HG02588 (cell line): ENCODE data around the gene TMEM92.

ENCODE experiments used
- ATAC-seq: cut with Tn5 transposase; IDR thresholded peaks from one replicate; pipeline ENCODE4 v1.9.1; 2021; ENCODE audit warnings: mild to moderate bottlenecking, moderate library complexity; ENCODE audit not compliant: unreplicated experiment

Gene TMEM92

GRCh38 chr17:50274142-50274896 lies at the start of gene TMEM92:
TMEM92 (plus strand) TSS chr17:50274466; CDS start chr17:50274502, 36 bp downstream.
- ATAC-seq = no peak

DNA sequence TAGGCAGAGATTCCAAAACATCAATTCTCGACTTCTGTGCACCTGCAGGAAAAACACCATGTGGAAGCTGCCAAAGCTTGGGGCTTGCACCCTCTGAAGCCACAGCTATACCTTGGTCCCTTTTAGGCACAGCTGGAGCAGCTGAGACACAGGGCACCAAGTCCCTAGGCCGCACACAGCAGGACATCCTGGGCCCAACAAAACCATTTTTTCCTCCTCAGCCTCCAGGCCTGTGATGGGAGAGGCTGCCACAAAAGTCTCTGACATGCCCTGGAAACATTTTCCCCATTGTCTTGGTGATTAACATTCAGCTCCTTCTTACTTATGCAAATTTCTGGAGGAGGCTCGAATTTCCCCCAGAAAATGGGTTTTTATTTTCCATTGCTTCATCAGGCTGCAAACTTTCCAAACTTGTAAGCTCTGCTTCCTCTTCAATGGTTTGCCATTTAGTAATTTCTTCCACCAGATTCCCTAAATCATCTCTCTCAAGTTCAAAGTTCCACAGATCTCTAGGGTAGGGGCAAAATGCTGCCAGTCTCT lies 48.5 kb upstream of the TMEM92 start:
- ATAC-seq = no peak

- ATAC-seq = no peak
These were observed 39.7 kb upstream of the TMEM92 start for GRCh38 chr17:50234581-50234980.

DNA sequence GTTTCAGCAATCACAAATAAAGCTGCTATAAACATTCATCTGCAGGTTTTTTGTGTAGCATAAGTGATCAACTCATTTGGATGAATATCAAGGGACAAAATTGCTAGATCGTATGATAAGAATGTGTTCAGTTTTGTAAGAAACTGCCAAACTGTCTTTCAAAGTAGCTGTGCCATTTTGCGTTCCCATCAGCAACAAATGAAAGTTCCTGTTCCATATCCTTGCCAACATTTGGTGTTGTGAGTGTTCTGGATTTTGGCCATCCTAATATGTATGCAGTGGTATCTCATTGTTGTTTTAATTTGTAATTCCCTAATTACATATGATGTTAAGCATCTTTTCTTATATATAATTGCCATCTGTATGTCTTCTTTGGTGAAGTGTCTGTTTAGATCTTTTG lies 36.4 kb upstream of the TMEM92 start:
- no peak for ATAC-seq

- no peak for ATAC-seq
These were observed 35.5 kb upstream of the TMEM92 start for GRCh38 chr17:50238601-50239280.

DNA sequence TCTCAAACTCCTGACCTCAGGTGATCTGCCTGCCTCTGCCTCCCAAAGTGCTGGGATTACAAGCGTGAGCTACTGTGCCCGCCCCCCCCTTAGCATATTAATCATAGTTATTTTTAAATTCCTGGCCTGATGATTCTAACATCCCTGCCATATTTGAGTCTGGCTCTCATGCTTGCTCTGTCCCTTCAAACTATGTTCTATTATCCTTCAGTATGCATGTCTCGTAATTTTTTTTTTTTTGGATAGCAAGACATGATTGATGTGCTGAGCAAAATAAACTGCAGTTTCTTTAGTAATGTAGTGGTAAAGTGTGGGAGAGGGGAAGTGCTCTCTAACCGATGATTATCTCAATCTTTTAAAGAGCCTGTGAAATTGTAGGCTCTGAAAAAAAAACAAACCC lies 34.3 kb upstream of the TMEM92 start:
- no peak for ATAC-seq

DNA sequence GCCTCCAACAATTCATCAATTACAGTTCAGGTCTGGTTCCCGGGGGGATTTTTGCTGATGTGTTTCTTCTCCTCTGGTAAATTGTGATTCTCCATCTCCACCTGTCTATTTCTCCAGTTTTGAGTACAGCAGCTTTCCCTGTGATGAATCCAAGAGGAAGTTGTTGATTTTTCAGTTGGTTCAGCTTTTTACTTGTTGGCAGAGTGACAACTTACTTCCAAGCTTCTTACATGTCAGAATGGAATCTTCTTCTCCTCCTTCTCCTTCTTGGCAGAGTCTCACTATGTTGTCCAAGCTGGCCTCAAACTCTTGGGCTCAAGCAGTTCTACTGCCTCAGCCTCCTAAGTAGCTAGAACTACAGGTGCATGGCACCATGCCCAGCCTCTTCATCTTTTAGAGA lies 33.4 kb upstream of the TMEM92 start:
- no peak for ATAC-seq

DNA sequence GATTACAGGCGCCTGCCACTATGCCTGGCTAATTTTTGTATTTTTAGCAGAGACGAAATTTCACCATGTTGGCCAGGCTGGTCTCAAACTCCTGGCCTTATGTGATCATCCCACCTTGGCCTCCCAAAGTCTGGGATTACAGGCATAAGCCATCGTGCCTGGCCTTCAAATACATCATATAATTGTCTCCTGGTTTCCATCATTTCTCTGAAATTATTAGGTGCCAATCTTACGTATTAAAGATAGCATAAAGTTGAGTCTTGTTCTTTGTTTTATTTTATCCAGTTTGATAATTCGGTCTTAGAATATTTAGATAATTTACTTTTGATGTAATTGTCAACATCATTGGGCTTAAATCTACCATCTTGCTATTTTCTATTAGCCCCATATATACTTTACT lies 32.8 kb upstream of the TMEM92 start:
- ATAC-seq = no peak

DNA sequence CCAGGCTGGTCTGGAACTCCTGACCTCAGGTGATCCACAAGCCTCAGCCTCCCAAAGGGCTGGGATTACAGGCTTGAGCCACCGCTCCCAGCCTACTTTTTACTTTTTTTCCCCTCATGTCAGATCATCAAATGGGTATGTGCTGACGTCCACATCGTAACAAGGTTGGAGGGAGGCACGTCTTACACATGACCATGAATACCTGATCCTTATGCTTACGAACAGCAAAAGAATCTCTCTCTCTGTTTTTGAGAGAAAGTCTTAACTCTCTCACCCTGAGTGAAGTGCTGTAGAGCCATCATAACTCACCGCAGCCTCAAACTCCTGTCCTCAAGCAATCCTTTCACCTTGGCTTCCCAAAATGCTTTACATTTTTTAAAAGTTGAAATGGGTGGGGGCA lies 29.5 kb upstream of the TMEM92 start:
- ATAC-seq = no peak

- ATAC-seq = no peak
These were observed 26.0 kb upstream of the TMEM92 start for GRCh38 chr17:50248255-50248654.

GRCh38 chr17:50252781-50253180 lies 21.5 kb upstream of the TMEM92 start:
- no peak for ATAC-seq

DNA sequence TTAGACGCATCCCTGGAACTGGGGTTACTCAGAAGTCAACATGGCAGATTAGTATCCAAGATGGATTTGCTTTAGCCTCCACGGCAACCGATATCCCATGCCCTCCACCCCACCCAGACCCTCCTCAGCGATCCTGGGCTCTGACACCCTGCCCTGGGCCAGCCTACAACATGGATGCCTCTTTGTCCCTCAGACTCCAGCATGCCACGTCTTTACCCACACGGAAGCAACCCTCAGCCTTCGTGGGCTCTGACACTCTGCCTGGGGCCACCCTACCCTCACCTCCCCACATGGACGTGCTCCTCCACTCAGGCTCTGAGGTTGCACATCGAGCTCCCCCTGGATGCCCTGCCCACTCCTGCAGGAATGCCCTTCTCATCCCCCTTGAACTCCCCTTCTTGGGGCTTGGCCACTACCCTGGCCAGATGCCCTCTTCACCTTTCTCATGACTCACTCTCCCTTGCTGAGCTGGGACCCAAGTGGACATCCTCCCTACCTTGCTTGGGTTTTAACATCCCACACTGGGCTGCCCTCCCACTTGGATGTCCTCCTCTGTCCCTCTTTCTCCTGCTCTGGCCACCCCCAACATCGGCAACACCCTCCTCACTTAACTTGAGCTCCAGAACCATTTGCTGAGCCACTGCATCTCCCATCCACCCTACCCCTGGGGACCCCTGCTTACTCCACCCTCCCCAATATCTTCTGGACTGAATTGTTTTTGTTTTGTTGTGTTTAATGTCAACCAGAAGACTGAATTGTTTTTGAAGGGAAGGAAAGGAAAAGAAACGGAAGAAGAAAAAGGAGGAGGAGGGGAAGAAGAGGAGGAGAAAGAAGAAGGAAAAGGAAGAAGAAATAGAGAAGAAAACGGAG lies 18.3 kb upstream of the TMEM92 start:
- ATAC-seq = no peak

DNA sequence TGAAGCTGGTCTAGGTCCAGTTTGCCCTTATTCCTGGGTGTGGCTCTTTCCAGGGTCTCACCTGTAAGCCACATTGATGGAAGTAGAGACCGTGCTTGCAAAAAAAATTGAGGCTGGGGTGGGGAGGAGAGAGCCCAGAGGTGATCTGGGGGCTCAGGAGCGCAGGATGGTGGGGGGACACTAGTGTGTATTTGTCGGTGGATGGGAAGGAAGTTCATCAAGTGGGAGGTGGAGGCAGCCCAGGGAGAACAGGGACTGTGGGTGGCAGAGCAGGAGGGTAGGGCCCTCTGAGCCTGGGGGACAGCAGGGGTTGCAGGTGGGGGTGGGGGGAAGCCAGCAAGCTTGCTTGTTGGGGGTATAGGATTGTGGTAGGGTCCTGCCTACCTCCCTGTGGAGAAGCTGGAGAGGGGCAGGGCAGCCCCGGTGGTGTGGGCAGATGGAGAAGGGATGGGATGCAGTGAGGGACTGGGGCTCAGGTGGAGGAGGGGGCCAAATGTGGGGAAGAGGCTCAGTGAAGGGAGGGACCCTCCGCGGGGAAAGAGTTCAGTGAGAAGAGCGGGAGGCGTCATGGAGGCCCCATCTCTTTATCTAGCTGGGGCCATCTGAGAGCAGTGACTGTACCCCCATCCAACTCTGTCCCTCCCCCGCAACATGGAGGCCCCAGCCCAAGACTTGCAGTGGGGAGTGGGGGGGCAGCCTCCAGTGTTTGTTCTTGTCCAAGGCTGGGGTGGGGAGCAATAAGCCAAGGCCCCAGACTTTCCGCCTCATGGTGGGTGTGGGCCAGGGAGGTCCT lies 17.2 kb upstream of the TMEM92 start:
- no peak for ATAC-seq

- no peak for ATAC-seq
These were observed 16.5 kb upstream of the TMEM92 start for GRCh38 chr17:50257676-50258224.

DNA sequence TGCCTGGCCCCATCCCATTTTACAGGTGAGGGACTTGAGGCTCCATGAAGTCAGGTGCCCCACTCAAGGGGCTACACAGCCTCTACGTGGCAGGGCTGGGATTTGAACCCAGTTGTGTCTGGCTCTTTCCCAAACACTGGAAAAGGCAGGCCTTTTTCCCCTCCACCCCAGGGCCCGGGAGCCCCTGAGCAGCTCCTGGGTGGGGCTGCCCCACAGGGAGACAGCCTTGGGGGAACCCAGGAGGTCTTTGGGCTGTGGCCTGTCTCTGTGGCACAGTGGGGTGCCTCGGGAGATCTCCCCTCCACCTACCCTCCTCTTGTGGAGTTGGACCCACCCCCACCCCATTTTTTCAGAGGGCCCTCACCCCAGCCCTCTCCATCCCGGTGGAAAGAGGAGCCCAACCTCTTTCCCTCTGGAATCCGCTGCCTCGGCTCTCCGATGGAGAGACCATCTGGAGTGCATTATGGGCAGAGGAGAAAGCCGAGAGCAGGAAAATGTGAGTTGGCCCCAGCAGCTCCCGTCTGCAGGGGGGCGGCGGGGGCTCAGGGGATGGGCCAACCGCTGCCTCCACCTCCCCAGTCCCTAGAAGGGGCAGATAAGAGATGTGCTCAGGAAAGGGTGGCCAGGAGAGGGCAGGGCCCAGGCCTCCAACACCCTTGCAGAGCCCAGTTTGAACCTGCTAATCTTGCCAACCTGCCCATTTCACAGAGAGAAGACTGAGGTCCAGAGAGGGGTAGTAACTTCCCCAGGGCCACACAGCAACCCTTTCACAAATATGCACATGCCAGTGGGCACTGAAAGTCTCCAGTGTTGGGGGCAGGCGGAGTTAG lies 15.4 kb upstream of the TMEM92 start:
- no peak for ATAC-seq

- ATAC-seq = no peak
These were observed 14.6 kb upstream of the TMEM92 start for GRCh38 chr17:50259477-50260324.

DNA sequence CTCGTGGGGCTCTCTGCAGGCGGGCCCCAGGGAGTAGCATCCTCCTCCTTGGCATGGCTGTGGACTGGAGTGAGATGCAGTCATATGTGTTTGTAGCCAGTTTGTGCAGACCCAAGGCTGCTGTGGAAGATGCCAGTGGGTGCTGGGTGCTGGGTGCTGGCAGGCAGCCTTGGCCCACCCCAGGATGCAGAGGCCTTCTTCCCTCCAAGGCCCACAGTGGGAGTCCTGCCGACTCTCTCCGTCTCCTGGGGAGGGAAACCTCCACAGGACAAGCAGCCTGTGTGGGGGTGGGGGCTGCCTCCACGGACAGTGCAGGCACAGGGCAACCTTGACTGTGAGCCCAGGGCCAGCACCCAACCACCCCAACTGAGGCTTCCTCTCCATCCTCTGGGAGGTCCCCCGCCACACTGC lies 13.8 kb upstream of the TMEM92 start:
- no peak for ATAC-seq
